Left hindlimb (tissue), 1 donor: ENCODE measurements around the gene CCL14.
"Not testable (repeated sequence)": the region's sequence is repeated elsewhere in the genome, so short reads cannot be mapped to it uniquely, and the experiment has no call there.

Source experiments
- DNase-seq: peaks from one replicate; pipeline ENCODE4 v3.0.0-alpha.2; 2018

CCL14 gene

GRCh38 chr17:35986643-35987042 is at the start of gene CCL14:
CCL14 (minus strand) TSS chr17:35986729; CDS start chr17:35986649, 80 bp downstream.
- no peak for DNase-seq

- no peak for DNase-seq
Observed at GRCh38 chr17:36036235-36036634, 49.7 kb upstream of the CCL14 start.

- DNase-seq = no peak
Observed at GRCh38 chr17:36034127-36034526, 47.6 kb upstream of the CCL14 start.

- DNase-seq = no peak
Observed at GRCh38 chr17:36030956-36031355, 44.4 kb upstream of the CCL14 start.

GRCh38 chr17:36027761-36028160 is 41.2 kb upstream of the CCL14 start:
- no peak for DNase-seq

GRCh38 chr17:36024106-36024869 is 37.8 kb upstream of the CCL14 start:
- DNase-seq = no peak

- no peak for DNase-seq
Observed at GRCh38 chr17:36019423-36019822, 32.9 kb upstream of the CCL14 start.

GRCh38 chr17:36017799-36018198 is 31.3 kb upstream of the CCL14 start, which contains the start of gene CCL23:
CCL23 (minus strand) TSS chr17:36017972; CDS start chr17:36017897, 75 bp downstream.
- DNase-seq = no peak

GRCh38 chr17:36016555-36016954 is 30.0 kb upstream of the CCL14 start:
- no peak for DNase-seq

- DNase-seq = not testable (repeated sequence)
Observed at GRCh38 chr17:36015895-36016294, 29.4 kb upstream of the CCL14 start.

- DNase-seq = no peak
Observed at GRCh38 chr17:36014946-36015345, 28.4 kb upstream of the CCL14 start.

- DNase-seq = no peak
Observed at GRCh38 chr17:36011201-36011600, 24.7 kb upstream of the CCL14 start.

GRCh38 chr17:36008998-36009665 is 22.6 kb upstream of the CCL14 start:
- no peak for DNase-seq

- no peak for DNase-seq
Observed at GRCh38 chr17:36004594-36005108, 18.1 kb upstream of the CCL14 start.

GRCh38 chr17:36002631-36003030 is 16.1 kb upstream of the CCL14 start:
- no peak for DNase-seq

GRCh38 chr17:36001862-36002603 is 15.5 kb upstream of the CCL14 start:
- no peak for DNase-seq

- no peak for DNase-seq
Observed at GRCh38 chr17:36001110-36001771, 14.7 kb upstream of the CCL14 start, which contains the start of gene CCL15. CCL15 (minus strand) TSS chr17:36001553; CDS start chr17:36001492, 61 bp downstream.

- DNase-seq = no peak
Observed at GRCh38 chr17:36000732-36001109, 14.2 kb upstream of the CCL14 start.

GRCh38 chr17:35998756-35999155 is 12.2 kb upstream of the CCL14 start:
- DNase-seq = no peak

- no peak for DNase-seq
Observed at GRCh38 chr17:35998018-35998545, 11.6 kb upstream of the CCL14 start.

GRCh38 chr17:35995346-35995745 is 8.8 kb upstream of the CCL14 start:
- DNase-seq = not testable (repeated sequence)

- DNase-seq = no peak
Observed at GRCh38 chr17:35991075-35991474, 4.5 kb upstream of the CCL14 start.
